HL-60 (cell line): ENCODE measurements around the gene FSTL4.

Source experiments
- DNase-seq, 2 experiments: peaks; one replicate each; pipeline ENCODE4 v3.0.0-alpha.2; 2010 to 2020; ENCODE audit warnings: low read depth in 1 of 2, low spot score in 1 of 2
- H3K27ac ChIP-seq: fragments of 250-450 bp; sonication (Bioruptor Pico); replicated peaks from 2 replicates; pipeline ENCODE4 v1.5.1; 2020; ENCODE audit warnings: mild to moderate bottlenecking, moderate library complexity
- H3K27me3 ChIP-seq: fragments of 250-450 bp; sonication (Bioruptor Pico); 2 replicates; pipeline ENCODE4 v1.5.1; 2021; ENCODE audit warnings: mild to moderate bottlenecking, moderate library complexity; ENCODE audit not compliant: insufficient read depth, poor library complexity, severe bottlenecking
- H3K4me3 ChIP-seq: replicated peaks from 2 replicates; pipeline ENCODE4 v1.5.1; 2011; ENCODE audit warnings: mild to moderate bottlenecking, control low read depth, low read length; ENCODE audit not compliant: insufficient read depth
- GABPA ChIP-seq: IDR thresholded peaks from 2 replicates; pipeline ENCODE4 v1.6.1; 2012; ENCODE audit warnings: low read depth
- POLR2AphosphoS5 ChIP-seq: IDR thresholded peaks from 2 replicates; pipeline ENCODE4 v1.6.1; 2012; ENCODE audit warnings: low read depth
- REST ChIP-seq: IDR thresholded peaks from 2 replicates; pipeline ENCODE4 v1.6.1; 2012; ENCODE audit warnings: low read depth; ENCODE audit not compliant: insufficient replicate concordance
- SPI1 ChIP-seq: IDR thresholded peaks from 2 replicates; pipeline ENCODE4 v1.6.1; 2012; ENCODE audit warnings: low read depth, mild to moderate bottlenecking, borderline replicate concordance
- TF ChIP-seq, protein P1 (sequence below): IDR thresholded peaks from one replicate; pipeline ENCODE4 v1.5.1; 2011; ENCODE audit warnings: low read length, control low read depth, inconsistent platforms; ENCODE audit not compliant: insufficient read depth

The FSTL4 gene

GRCh38 chr5:133510634-133511262 lies 101.6 kb downstream of the FSTL4 start:
- Histone ChIP-seq H3K27me3 (no peaks in the 10 kb centered on the region), H3K4me3 (no peak overlapping the region), H3K27ac (no peak overlapping the region)
- TF ChIP-seq, protein P1, sequence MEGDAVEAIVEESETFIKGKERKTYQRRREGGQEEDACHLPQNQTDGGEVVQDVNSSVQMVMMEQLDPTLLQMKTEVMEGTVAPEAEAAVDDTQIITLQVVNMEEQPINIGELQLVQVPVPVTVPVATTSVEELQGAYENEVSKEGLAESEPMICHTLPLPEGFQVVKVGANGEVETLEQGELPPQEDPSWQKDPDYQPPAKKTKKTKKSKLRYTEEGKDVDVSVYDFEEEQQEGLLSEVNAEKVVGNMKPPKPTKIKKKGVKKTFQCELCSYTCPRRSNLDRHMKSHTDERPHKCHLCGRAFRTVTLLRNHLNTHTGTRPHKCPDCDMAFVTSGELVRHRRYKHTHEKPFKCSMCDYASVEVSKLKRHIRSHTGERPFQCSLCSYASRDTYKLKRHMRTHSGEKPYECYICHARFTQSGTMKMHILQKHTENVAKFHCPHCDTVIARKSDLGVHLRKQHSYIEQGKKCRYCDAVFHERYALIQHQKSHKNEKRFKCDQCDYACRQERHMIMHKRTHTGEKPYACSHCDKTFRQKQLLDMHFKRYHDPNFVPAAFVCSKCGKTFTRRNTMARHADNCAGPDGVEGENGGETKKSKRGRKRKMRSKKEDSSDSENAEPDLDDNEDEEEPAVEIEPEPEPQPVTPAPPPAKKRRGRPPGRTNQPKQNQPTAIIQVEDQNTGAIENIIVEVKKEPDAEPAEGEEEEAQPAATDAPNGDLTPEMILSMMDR, result no peak
- TF ChIP-seq REST (no peak), SPI1 (no peak), POLR2AphosphoS5 (no peak), GABPA (no peak)
- DNase-seq, result no peak

GRCh38 chr5:133509742-133510079 lies 102.6 kb downstream of the FSTL4 start:
- TF ChIP-seq REST (no peak), GABPA (no peak), SPI1 (no peak), POLR2AphosphoS5 (no peak)
- TF ChIP-seq, protein P1, result no peak
- H3K4me3 ChIP-seq, result no peak overlapping the region
- H3K27ac ChIP-seq, result no peak overlapping the region
- H3K27me3 ChIP-seq, result no peaks in the 10 kb centered on the region
- DNase-seq, result no peak

DNA sequence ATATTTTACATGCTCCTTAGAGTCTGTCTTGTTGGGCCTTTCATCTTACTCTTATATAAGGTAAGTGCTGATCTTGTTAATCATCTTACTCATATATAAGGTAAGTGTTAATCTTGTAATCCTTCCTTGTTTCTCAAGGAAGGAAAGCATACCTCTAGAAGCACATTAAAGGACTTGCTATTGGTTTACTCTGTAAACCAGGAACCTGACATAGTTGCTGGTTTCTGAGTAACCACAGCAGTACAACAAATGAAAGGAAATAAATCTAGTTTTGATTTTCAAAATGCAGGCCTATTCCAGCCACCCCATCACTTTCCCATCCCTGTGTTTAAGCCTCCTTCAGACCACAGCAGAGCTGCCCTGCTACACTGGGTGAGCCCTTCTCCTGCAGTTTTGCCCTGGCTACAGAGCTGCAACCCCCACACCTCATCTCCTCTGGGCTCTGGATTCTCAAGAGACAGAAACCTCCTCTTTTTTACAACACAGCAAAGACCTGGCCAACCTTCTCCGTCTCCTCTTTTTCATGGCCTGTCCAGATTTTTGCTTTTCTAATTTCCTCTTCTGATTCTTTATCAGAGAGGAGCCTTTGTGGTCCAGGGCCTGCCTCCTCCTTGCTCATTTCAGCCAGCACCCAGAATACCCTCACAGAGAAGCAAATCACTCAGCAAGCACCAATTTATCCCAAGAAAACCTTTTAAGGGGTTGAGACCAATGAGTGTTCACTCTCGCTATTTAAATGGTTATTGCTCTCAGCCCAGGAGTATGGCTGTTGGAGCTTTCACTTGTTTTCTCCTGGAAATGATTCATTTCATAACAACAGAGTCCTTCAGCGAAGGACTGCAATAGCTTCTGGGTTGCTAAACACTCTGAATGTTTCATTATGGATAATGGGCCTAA lies 103.2 kb downstream of the FSTL4 start:
- no peak for DNase-seq
- TF ChIP-seq SPI1, result no peak
- TF ChIP-seq, protein P1, result no peak
- no peak for TF ChIP-seq POLR2AphosphoS5
- no peak for TF ChIP-seq REST
- no peak for TF ChIP-seq GABPA
- Histone ChIP-seq H3K4me3 (no peak overlapping the region), H3K27me3 (no peaks in the 10 kb centered on the region), H3K27ac (no peak overlapping the region)
